Measurements from ENCODE around the gene PTPRN2.

The PTPRN2 gene

GRCh38 chr7:158439035-158439434 is 148.6 kb downstream of the PTPRN2 start:
- H3K36me3 Mint-ChIP-seq (ENCODE audit: low read depth): no peaks in the 10 kb centered on the region
- H3K27me3 Mint-ChIP-seq (ENCODE audit: low read depth, poor library complexity): peaks cover 24% of the 10 kb centered on the region
- no peak for DNase-seq
- peaks cover 7% of the 10 kb centered on the region for H3K4me1 Mint-ChIP-seq
- no peak overlapping the region for H3K4me3 Mint-ChIP-seq
- peaks cover 32% of the 10 kb centered on the region for H3K9me3 Mint-ChIP-seq
- no peak overlapping the region for H3K27ac Mint-ChIP-seq
- no peak for TF ChIP-seq CTCF (IDR thresholded peaks at IDR 0.05)

GRCh38 chr7:158432369-158433341 is 155.0 kb downstream of the PTPRN2 start:
- Mint-ChIP-seq H3K27me3 (ENCODE audit: low read depth, poor library complexity) (peaks cover 16% of the 10 kb centered on the region), H3K4me1 (peaks cover 54% of the 10 kb centered on the region), H3K9me3 (peaks cover 20% of the 10 kb centered on the region), H3K27ac (peak overlapping the region; percentile 75), H3K4me3 (peak overlapping the region; percentile 20), H3K36me3 (ENCODE audit: low read depth) (no peaks in the 10 kb centered on the region)
- TF ChIP-seq CTCF (IDR thresholded peaks at IDR 0.05): no peak
- DNase-seq: peak; percentile 66

- H3K4me1 Mint-ChIP-seq: peaks cover 54% of the 10 kb centered on the region
- peaks cover 17% of the 10 kb centered on the region for H3K9me3 Mint-ChIP-seq
- peak overlapping the region; percentile 75 for H3K27ac Mint-ChIP-seq
- TF ChIP-seq CTCF (IDR thresholded peaks at IDR 0.05): no peak
- H3K27me3 Mint-ChIP-seq (ENCODE audit: low read depth, poor library complexity): peaks cover 9% of the 10 kb centered on the region
- no peak for DNase-seq
- no peaks in the 10 kb centered on the region for H3K36me3 Mint-ChIP-seq (ENCODE audit: low read depth)
- H3K4me3 Mint-ChIP-seq: no peak overlapping the region
These were observed 155.7 kb downstream of the PTPRN2 start for GRCh38 chr7:158431941-158432347.

- Mint-ChIP-seq H3K4me3 (no peak overlapping the region), H3K27ac (peak overlapping the region; percentile 29), H3K36me3 (ENCODE audit: low read depth) (no peaks in the 10 kb centered on the region), H3K27me3 (ENCODE audit: low read depth, poor library complexity) (peaks cover 7% of the 10 kb centered on the region), H3K4me1 (peaks cover 54% of the 10 kb centered on the region), H3K9me3 (peaks cover 15% of the 10 kb centered on the region)
- no peak for TF ChIP-seq CTCF (IDR thresholded peaks at IDR 0.05)
- no peak for DNase-seq
These were observed 156.3 kb downstream of the PTPRN2 start for GRCh38 chr7:158431055-158431940.

GRCh38 chr7:158430308-158431034 is 157.2 kb downstream of the PTPRN2 start:
- peaks cover 7% of the 10 kb centered on the region for H3K9me3 Mint-ChIP-seq
- H3K4me1 Mint-ChIP-seq: peaks cover 54% of the 10 kb centered on the region
- no peak overlapping the region for H3K27ac Mint-ChIP-seq
- DNase-seq: no peak
- H3K4me3 Mint-ChIP-seq: no peak overlapping the region
- no peaks in the 10 kb centered on the region for H3K36me3 Mint-ChIP-seq (ENCODE audit: low read depth)
- TF ChIP-seq CTCF (IDR thresholded peaks at IDR 0.05): no peak
- no peaks in the 10 kb centered on the region for H3K27me3 Mint-ChIP-seq (ENCODE audit: low read depth, poor library complexity)

Measured in nephron progenitor cell (in vitro differentiated cells).